GM10248 (cell line): ENCODE results near the gene MRPL53.

Experiments used
- CTCF ChIA-PET: fragments of 300-600 bp; sonication (Branson Sonifier 250); formaldehyde crosslinking; extraction: SDS; loops from one replicate; lab custom pipeline; 2021; ENCODE audit warnings: antibody characterized with exemption; lab: Yijun Ruan, JAX
- POLR2A ChIA-PET: fragments of 350-650 bp; sonication (Branson Sonifier 250); formaldehyde crosslinking; extraction: SDS; loops from one replicate; lab custom pipeline; 2020; ENCODE audit warnings: antibody characterized with exemption; lab: Yijun Ruan, JAX
- DNase-seq: peaks from one replicate; pipeline ENCODE4 v3.0.0; 2012; ENCODE audit errors: extremely low spot score
- CTCF ChIP-seq: IDR thresholded peaks from 2 replicates; pipeline ENCODE4 v1.5.1; 2012; ENCODE audit warnings: mild to moderate bottlenecking, low read depth; ENCODE audit errors: extremely low read depth, missing control alignments, control extremely low read depth

Gene MRPL53

DNA sequence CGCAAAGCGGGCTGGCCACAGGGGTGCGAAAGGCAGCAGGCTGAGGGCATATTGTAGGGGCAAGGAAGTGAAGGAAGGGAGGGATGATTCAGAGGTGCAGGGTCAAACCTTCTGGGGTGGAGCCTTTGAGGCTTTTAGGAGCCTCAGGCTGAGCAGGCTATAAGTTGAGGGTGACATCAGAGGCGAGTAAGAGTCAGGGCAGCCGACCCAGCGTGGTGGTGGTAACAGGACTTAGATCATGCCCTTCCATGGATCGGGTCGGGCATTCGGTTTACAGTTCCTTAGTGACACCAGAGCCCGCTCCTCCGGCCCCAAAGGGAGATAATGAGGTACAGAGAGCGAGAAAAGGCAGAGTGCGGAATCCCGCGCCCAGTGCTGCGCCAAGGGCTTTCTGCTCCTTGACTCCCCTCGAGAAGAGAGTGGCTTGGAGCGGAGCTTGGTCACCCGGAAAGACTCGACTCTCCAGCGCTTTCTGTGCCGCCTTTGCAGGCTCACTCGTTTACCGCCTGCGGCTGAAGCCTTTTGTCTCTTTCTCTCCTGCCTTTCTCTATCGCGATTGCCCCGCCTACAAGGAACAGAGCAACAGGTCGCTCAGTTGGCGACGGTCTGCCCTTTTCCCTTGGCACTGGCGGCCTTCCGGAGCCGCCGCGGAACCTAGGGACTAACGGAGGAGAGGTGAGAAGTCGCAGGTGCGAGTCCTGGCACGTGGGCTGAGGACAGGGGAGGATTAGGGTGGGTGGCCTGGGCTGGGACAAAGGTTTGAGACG is 26.2 kb upstream of the MRPL53 start:
- peak; percentile 39 for DNase-seq
- TF ChIP-seq CTCF, result no peak
- POLR2A ChIA-PET, result no interaction called here
- CTCF ChIA-PET, result interaction anchor here (1.0 to 2.5 kb wide), 7 partner anchors 9 to 90 kb away, joined by 3 to 10 read pairs (median 4); partner anchors contain the start of genes AUP1, CCDC142, HTRA2 and TLX2

DNA sequence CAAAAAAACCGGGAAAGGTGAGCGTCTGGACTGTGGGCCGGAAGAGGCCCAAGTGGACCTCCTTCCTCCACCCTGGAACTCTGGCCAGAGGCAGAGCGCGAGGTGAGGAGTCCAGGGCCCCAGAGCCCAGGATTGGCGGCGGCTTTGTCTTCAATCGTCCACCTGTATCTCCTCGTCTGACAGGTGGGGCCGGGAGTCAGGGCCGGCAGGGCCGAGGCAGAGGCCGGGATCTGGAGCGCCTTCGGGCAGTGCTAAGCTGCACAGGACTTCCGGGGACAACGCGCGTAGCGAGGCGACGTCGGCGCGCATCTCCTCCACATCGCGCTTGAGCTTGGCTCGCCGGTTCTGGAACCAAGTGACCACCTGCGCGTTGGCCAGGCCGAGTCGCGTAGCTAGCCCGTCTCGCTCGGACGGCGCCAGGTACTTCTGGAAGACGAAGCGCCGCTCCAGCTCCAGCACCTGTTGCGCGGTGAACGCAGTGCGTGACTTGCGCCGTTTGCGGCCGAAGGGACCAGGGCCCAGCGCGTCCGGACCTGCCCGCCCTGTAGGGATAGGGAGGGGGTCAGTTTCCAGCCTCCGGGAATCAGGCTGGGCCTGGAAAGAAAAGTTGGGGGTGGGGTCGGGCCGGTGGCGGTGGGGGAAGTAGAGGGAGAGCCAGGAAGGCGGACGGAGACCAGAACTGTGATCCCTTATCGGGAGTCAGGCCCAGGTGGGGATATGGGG is 25.5 kb upstream of the MRPL53 start:
- TF ChIP-seq CTCF, result no peak
- peak; percentile 47 for DNase-seq
- POLR2A ChIA-PET, result no interaction called here
- CTCF ChIA-PET, result interaction anchor here (0.7 to 1.6 kb wide), 9 partner anchors 15 to 90 kb away, joined by 3 to 7 read pairs (median 3); partner anchors contain the start of genes AUP1, CCDC142, HTRA2 and TLX2

GRCh38 chr2:74496997-74497776 is 24.7 kb upstream of the MRPL53 start:
- POLR2A ChIA-PET, result no interaction called here
- no peak for DNase-seq
- no peak for TF ChIP-seq CTCF
- CTCF ChIA-PET, result interaction anchor here (0.7 to 1.9 kb wide), 8 partner anchors 14 to 91 kb away, joined by 3 to 8 read pairs (median 4); partner anchors contain the start of genes CCDC142, TLX2 and TTC31

GRCh38 chr2:74495440-74495839 is 23.0 kb upstream of the MRPL53 start:
- no peak for DNase-seq
- CTCF ChIA-PET, result interaction anchor here (0.7 to 1.9 kb wide), 2 partner anchors 8 to 92 kb away, joined by 3 to 8 read pairs; no protein-coding TSS in a partner anchor
- no peak for TF ChIP-seq CTCF
- POLR2A ChIA-PET, result no interaction called here

- ChIA-PET CTCF (interaction anchor here (0.9 to 2.0 kb wide), 4 partner anchors 11 to 94 kb away, joined by 3 to 10 read pairs (median 5); partner anchors contain the start of genes CCDC142, DQX1 and TTC31), POLR2A (interaction anchor here (0.6 kb wide), 1 partner anchor 19 kb away, joined by 3 read pairs; no protein-coding TSS in a partner anchor)
- TF ChIP-seq CTCF, result no peak
- no peak for DNase-seq
Measured at GRCh38 chr2:74493546-74493945, 21.1 kb upstream of the MRPL53 start.
